ENCODE data around the gene MDK.

The MDK gene

GRCh38 chr11:46348566-46349401 lies 32.7 kb upstream of the MDK start:
- peak; percentile 80 for DNase-seq (ENCODE audit: low spot score)

GRCh38 chr11:46350695-46351094 lies 30.8 kb upstream of the MDK start:
- DNase-seq (ENCODE audit: low spot score) = no peak

GRCh38 chr11:46351148-46351547 lies 30.3 kb upstream of the MDK start:
- no peak for DNase-seq (ENCODE audit: low spot score)

- DNase-seq (ENCODE audit: low spot score) = no peak
Measured at GRCh38 chr11:46351606-46352005, 29.9 kb upstream of the MDK start.

- peak; percentile 70 for DNase-seq (ENCODE audit: low spot score)
Measured at GRCh38 chr11:46352063-46352841, 29.2 kb upstream of the MDK start.

- DNase-seq (ENCODE audit: low spot score) = no peak
Measured at GRCh38 chr11:46353698-46354097, 27.8 kb upstream of the MDK start.

GRCh38 chr11:46356924-46357482 lies 24.5 kb upstream of the MDK start:
- DNase-seq (ENCODE audit: low spot score) = no peak

- DNase-seq (ENCODE audit: low spot score) = no peak
Measured at GRCh38 chr11:46357483-46357936, 24.0 kb upstream of the MDK start.

GRCh38 chr11:46359953-46360352 lies 21.5 kb upstream of the MDK start:
- DNase-seq (ENCODE audit: low spot score) = no peak

- no peak for DNase-seq (ENCODE audit: low spot score)
Measured at GRCh38 chr11:46360878-46361277, 20.6 kb upstream of the MDK start.

GRCh38 chr11:46361283-46362155 lies 19.9 kb upstream of the MDK start:
- DNase-seq (ENCODE audit: low spot score) = peak; percentile 73

- DNase-seq (ENCODE audit: low spot score) = no peak
Measured at GRCh38 chr11:46362156-46363030, 19.1 kb upstream of the MDK start.

- DNase-seq (ENCODE audit: low spot score) = no peak
Measured at GRCh38 chr11:46363031-46363407, 18.4 kb upstream of the MDK start.

- no peak for DNase-seq (ENCODE audit: low spot score)
Measured at GRCh38 chr11:46363455-46364005, 17.9 kb upstream of the MDK start.

GRCh38 chr11:46364056-46364455 lies 17.4 kb upstream of the MDK start:
- DNase-seq (ENCODE audit: low spot score) = no peak

GRCh38 chr11:46364791-46365190 lies 16.7 kb upstream of the MDK start:
- no peak for DNase-seq (ENCODE audit: low spot score)

- no peak for DNase-seq (ENCODE audit: low spot score)
Measured at GRCh38 chr11:46366260-46366659, 15.2 kb upstream of the MDK start.

- DNase-seq (ENCODE audit: low spot score) = no peak
Measured at GRCh38 chr11:46366661-46367161, 14.8 kb upstream of the MDK start.

- DNase-seq (ENCODE audit: low spot score) = peak; percentile 75
Measured at GRCh38 chr11:46367244-46367915, 14.1 kb upstream of the MDK start.

GRCh38 chr11:46367916-46368267 lies 13.6 kb upstream of the MDK start:
- DNase-seq (ENCODE audit: low spot score) = no peak

Data from CD4-positive, alpha-beta T cell treated with Interleukin-6 at 100 ng/mL for 8 hours (primary cell).